Upper lobe of left lung (tissue), 6 donors: ENCODE results near the gene INHBC. TPM values are rescaled to one million over a fixed set of nuclear protein-coding genes. Genes with fewer than 3 reads are reported as not detected.
A peak's percentile ranks its signal among the peaks of the same experiment; 100 is the strongest.

Source experiments
- ATAC-seq, 2 donors: fragments of 200-7000 bp; cut with Tn5 transposase; one replicate each; pipeline ENCODE4 v1.9.1; 2022; ENCODE audit warnings: mild to moderate bottlenecking in 2 of 2, moderate library complexity in 2 of 2; ENCODE audit not compliant: low FRiP score in 2 of 2
- DNase-seq, 2 donors: peaks; one replicate each; pipeline ENCODE4 v3.0.0-alpha.2; 2019 to 2020
- H3K27ac ChIP-seq, 4 donors: fragments of 200-600 bp; sonication (generic); one replicate each; pipeline ENCODE4 v1.5.1; 2016 to 2019
- H3K27me3 ChIP-seq, 4 donors: fragments of 200-600 bp; sonication (generic); one replicate each; pipeline ENCODE4 v1.5.1; 2017 to 2019
- H3K36me3 ChIP-seq, 4 donors: fragments of 200-600 bp; sonication (generic); one replicate each; pipeline ENCODE4 v1.5.1; 2016 to 2019
- H3K4me1 ChIP-seq, 4 donors: fragments of 200-600 bp; sonication (generic); one replicate each; pipeline ENCODE4 v1.5.1; 2018 to 2019
- H3K4me3 ChIP-seq, 4 donors: fragments of 200-600 bp; sonication (generic); one replicate each; pipeline ENCODE4 v1.5.1; 2017 to 2019; ENCODE audit warnings: mild to moderate bottlenecking in 2 of 4, moderate library complexity in 1 of 4
- H3K9me3 ChIP-seq, 4 donors: fragments of 200-600 bp; sonication (generic); one replicate each; pipeline ENCODE4 v1.5.1; 2018 to 2019
- EP300 ChIP-seq, 4 donors: sonication (generic); formaldehyde crosslinking; IDR thresholded peaks; one replicate each; pipeline ENCODE4 v1.5.1; 2017; ENCODE audit warnings: antibody characterized with exemption in 4 of 4, control low read depth in 2 of 4
- POLR2A ChIP-seq, 4 donors: fragments of 450-650 bp; IDR thresholded peaks; one replicate each; pipeline ENCODE4 v1.5.1; 2016 to 2017; ENCODE audit warnings: antibody characterized with exemption in 4 of 4, mild to moderate bottlenecking in 2 of 4
- POLR2AphosphoS5 ChIP-seq, 2 donors: sonication (generic); formaldehyde crosslinking; IDR thresholded peaks; one replicate each; pipeline ENCODE4 v1.5.1; 2017; ENCODE audit warnings: antibody characterized with exemption in 2 of 2
- WGBS, 2 donors: methylation state at CpG; one replicate each; pipeline ENCODE4 v1.1.5; 2017 to 2018; 5-methylcytosine and 5-hydroxymethylcytosine counted together
- total RNA-seq, 6 donors: library from RNA; depleted of rRNA in 4 of 6; stranded (reverse); fragments of >200 nt in 4 of 6; gene quantifications; one replicate each; pipeline versions ENCODE4 v1.1.0 to v1.2.1, GENCODE V29; 2016 to 2021
- TF ChIP-seq, protein P1 (sequence below), 6 experiments: fragments of 450-650 bp in 4 of 6; fragments of 200-600 bp in 2 of 6; sonication (generic) in 2 of 6; IDR thresholded peaks; one replicate each; pipeline ENCODE4 v1.5.1; 2016 to 2019; ENCODE audit warnings: antibody characterized with exemption in 6 of 6
- donor health status: DM: no; HTN: no; CAD: no; lungs with moderate emphysema.
- donor health status: DM: no; HTN: yes; CAD: no; lungs with severe emphysema.

Gene INHBC
- total RNA-seq, 6 donors from 2014 or later, result not detected

DNA sequence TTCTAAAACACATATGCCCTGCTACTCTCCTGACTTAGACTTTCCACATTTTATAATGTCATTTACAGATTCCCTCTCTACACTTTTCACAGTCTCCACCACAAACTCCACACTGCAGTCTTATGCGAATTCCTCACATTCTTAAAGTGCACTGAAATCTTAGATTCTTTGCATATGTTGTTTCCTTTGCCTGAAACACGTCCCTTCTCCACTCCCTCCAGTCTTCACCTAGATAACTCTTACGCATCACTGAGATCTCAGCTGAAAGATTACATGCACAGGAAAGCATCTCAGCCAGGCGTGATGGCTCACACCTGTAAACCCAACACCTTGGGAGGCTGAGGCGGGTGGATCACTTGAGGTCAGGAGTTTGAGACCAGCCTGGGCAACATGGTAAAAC is 48.9 kb downstream of the INHBC start:
- ATAC-seq, result no peak
- 59 to 67% methylated on average over 5 of the region's 5 CpGs for WGBS, 2 donors
- H3K36me3 ChIP-seq, result no peaks in the 10 kb centered on the region
- H3K27ac ChIP-seq, result no peak overlapping the region
- TF ChIP-seq POLR2AphosphoS5 (IDR thresholded peaks at IDR 0.05) (no peak), EP300 (IDR thresholded peaks at IDR 0.05) (no peak), POLR2A (IDR thresholded peaks at IDR 0.05) (no peak)
- TF ChIP-seq, protein P1, sequence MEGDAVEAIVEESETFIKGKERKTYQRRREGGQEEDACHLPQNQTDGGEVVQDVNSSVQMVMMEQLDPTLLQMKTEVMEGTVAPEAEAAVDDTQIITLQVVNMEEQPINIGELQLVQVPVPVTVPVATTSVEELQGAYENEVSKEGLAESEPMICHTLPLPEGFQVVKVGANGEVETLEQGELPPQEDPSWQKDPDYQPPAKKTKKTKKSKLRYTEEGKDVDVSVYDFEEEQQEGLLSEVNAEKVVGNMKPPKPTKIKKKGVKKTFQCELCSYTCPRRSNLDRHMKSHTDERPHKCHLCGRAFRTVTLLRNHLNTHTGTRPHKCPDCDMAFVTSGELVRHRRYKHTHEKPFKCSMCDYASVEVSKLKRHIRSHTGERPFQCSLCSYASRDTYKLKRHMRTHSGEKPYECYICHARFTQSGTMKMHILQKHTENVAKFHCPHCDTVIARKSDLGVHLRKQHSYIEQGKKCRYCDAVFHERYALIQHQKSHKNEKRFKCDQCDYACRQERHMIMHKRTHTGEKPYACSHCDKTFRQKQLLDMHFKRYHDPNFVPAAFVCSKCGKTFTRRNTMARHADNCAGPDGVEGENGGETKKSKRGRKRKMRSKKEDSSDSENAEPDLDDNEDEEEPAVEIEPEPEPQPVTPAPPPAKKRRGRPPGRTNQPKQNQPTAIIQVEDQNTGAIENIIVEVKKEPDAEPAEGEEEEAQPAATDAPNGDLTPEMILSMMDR (IDR thresholded peaks at IDR 0.05), result no peak
- no peaks in the 10 kb centered on the region for H3K9me3 ChIP-seq
- H3K27me3 ChIP-seq, result no peaks in the 10 kb centered on the region
- H3K4me1 ChIP-seq, result peaks cover 6 to 15% (median 9%) of the 10 kb centered on the region in 4 donors
- H3K4me3 ChIP-seq, result no peak overlapping the region
- DNase-seq, result no peak

DNA sequence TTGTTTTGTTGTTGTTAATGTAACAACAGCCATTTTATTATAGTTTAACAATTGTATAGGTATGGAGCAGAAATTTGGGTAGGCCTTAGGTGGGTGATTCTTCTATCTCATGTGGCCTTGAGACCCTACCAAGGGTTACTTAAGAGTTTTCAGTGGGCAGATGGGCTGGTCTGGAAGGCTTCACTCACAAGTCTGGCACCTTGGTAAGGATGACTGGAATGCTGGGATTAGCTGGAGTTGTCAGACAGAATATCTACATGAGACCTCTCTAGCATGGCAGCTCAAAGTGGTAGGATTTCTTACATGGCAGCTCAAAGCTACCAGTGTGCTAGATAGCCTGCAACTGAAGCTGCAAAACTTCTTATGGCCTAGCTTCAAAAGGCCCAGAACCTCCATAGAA is 51.1 kb downstream of the INHBC start:
- H3K27ac ChIP-seq, result no peak overlapping the region
- H3K9me3 ChIP-seq, result no peaks in the 10 kb centered on the region
- TF ChIP-seq, protein P1 (IDR thresholded peaks at IDR 0.05), result no peak
- TF ChIP-seq POLR2A (IDR thresholded peaks at IDR 0.05) (no peak), POLR2AphosphoS5 (IDR thresholded peaks at IDR 0.05) (no peak)
- peaks cover 12 to 20% (median 15%) of the 10 kb centered on the region in 4 donors for H3K4me1 ChIP-seq
- H3K27me3 ChIP-seq, result no peaks in the 10 kb centered on the region
- DNase-seq, result no peak
- peaks cover 6 to 18% (median 10%) of the 10 kb centered on the region in 4 donors for H3K36me3 ChIP-seq
- H3K4me3 ChIP-seq, result no peak overlapping the region
- no peak for ATAC-seq

DNA sequence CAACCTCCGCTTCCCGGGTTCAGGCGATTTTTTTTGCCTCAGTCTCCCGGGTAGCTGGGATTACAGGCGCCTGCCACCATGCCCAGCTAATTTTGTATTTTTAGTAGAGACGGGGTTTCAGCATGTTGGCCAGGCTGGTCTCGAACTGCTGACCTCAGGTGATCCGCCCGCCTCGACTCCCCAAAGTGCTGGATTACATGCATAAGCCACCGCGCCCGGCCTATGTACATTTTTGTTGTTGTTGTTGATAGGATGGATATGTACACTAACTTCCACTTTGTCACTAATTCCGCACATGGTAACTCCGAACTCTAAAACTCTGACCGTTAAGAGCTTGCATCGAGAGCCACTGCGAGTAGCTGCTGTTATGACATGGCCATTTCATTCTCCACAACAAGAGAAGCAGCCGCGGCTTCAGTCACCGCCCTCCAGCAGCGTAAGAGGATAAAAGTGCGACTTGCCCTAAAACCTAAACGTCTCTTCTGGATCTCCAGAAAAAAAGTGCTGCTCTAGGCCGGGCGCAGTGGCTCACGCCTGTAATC is 52.5 kb downstream of the INHBC start:
- Histone ChIP-seq H3K4me1 (peaks cover 12 to 20% (median 15%) of the 10 kb centered on the region in 4 donors), H3K9me3 (no peaks in the 10 kb centered on the region), H3K36me3 (peaks cover 15 to 31% (median 24%) of the 10 kb centered on the region in 4 donors), H3K27ac (peak overlapping the region in 2 of 4 donors; percentile 86 to 88), H3K4me3 (peak overlapping the region in 3 of 4 donors; percentile 73 to 86 (median 84)), H3K27me3 (no peaks in the 10 kb centered on the region)
- WGBS, 2 donors, result 91 to 94% methylated on average over 27 of the region's 27 CpGs
- no peak for DNase-seq
- TF ChIP-seq, protein P1 (IDR thresholded peaks at IDR 0.05), result no peak
- TF ChIP-seq POLR2A (IDR thresholded peaks at IDR 0.05) (no peak), POLR2AphosphoS5 (IDR thresholded peaks at IDR 0.05) (no peak), EP300 (IDR thresholded peaks at IDR 0.05) (no peak)
- no peak for ATAC-seq

GRCh38 chr12:57487597-57488401 is 53.2 kb downstream of the INHBC start, which contains the start of gene MARS1:
Gene MARS1 (plus strand): TSS chr12:57488068. CDS start chr12:57488091, 23 bp downstream.
- H3K36me3 ChIP-seq, result peaks cover 15 to 37% (median 29%) of the 10 kb centered on the region in 4 donors
- peak within 1 kb of the TSS; percentile 77 to 88 (median 84) for H3K27ac ChIP-seq
- DNase-seq (peak; percentile 93 to 98), ATAC-seq (peak; percentile 97 to 99)
- H3K9me3 ChIP-seq, result no peaks in the 10 kb centered on the region
- 12 to 16% methylated on average over 31 to 47 of the region's 47 CpGs for WGBS, 2 donors
- peaks cover 12 to 20% (median 15%) of the 10 kb centered on the region in 4 donors for H3K4me1 ChIP-seq
- H3K4me3 ChIP-seq, result peak within 1 kb of the TSS; percentile 60 to 86 (median 78)
- TF ChIP-seq, protein P1 (IDR thresholded peaks at IDR 0.05), result peak in 2 of 6 experiments; percentile 25 to 27
- TF ChIP-seq EP300 (IDR thresholded peaks at IDR 0.05) (peak in 1 of 4 donors; percentile 44), POLR2A (IDR thresholded peaks at IDR 0.05) (peak in 2 of 4 donors; percentile 46 to 74), POLR2AphosphoS5 (IDR thresholded peaks at IDR 0.05) (peak; percentile 90 to 92)
- H3K27me3 ChIP-seq, result no peaks in the 10 kb centered on the region
